ENCODE data around the gene GPR32.
"Not testable (repeated sequence)": the region's sequence is repeated elsewhere in the genome, so short reads cannot be mapped to it uniquely, and the experiment has no call there.

GPR32 gene

GRCh38 chr19:50745221-50745620 lies 25.0 kb upstream of the GPR32 start:
- DNase-seq, result no peak

GRCh38 chr19:50747141-50747540 lies 23.1 kb upstream of the GPR32 start:
- DNase-seq, result not testable (repeated sequence)

- DNase-seq, result no peak
Measured at GRCh38 chr19:50749490-50749889, 20.8 kb upstream of the GPR32 start.

GRCh38 chr19:50750010-50750409 lies 20.3 kb upstream of the GPR32 start:
- no peak for DNase-seq

GRCh38 chr19:50753879-50754278 lies 16.4 kb upstream of the GPR32 start:
- DNase-seq, result no peak

GRCh38 chr19:50756244-50756643 lies 14.0 kb upstream of the GPR32 start:
- not testable (repeated sequence) for DNase-seq

GRCh38 chr19:50757624-50758023 lies 12.6 kb upstream of the GPR32 start:
- not testable (repeated sequence) for DNase-seq

GRCh38 chr19:50759076-50759475 lies 11.2 kb upstream of the GPR32 start:
- not testable (repeated sequence) for DNase-seq

- no peak for DNase-seq
Measured at GRCh38 chr19:50759886-50760285, 10.4 kb upstream of the GPR32 start.

- DNase-seq, result not testable (repeated sequence)
Measured at GRCh38 chr19:50761501-50761900, 8.8 kb upstream of the GPR32 start.

- not testable (repeated sequence) for DNase-seq
Measured at GRCh38 chr19:50763521-50763920, 6.7 kb upstream of the GPR32 start.

- DNase-seq, result no peak
Measured at GRCh38 chr19:50764409-50764808, 5.9 kb upstream of the GPR32 start.

GRCh38 chr19:50766746-50767145 lies 3.5 kb upstream of the GPR32 start:
- not testable (repeated sequence) for DNase-seq

- DNase-seq, result not testable (repeated sequence)
Measured at GRCh38 chr19:50767263-50767662, 3.0 kb upstream of the GPR32 start.

- no peak for DNase-seq
Measured at GRCh38 chr19:50768277-50768676, 2.0 kb upstream of the GPR32 start.

GRCh38 chr19:50770888-50771287 lies 624 bp downstream of the GPR32 start:
- no peak for DNase-seq

- no peak for DNase-seq
Measured at GRCh38 chr19:50772476-50772875, 2.2 kb downstream of the GPR32 start.

- DNase-seq, result not testable (repeated sequence)
Measured at GRCh38 chr19:50772912-50773311, 2.6 kb downstream of the GPR32 start.

GRCh38 chr19:50773454-50773853 lies 3.2 kb downstream of the GPR32 start:
- DNase-seq, result not testable (repeated sequence)

GRCh38 chr19:50776131-50776530 lies 5.9 kb downstream of the GPR32 start:
- no peak for DNase-seq

- DNase-seq, result no peak
Measured at GRCh38 chr19:50777261-50777660, 7.0 kb downstream of the GPR32 start.

GRCh38 chr19:50777830-50778303 lies 7.6 kb downstream of the GPR32 start:
- DNase-seq, result peak in 1 of 58 donors; percentile 55

- DNase-seq, result no peak
Measured at GRCh38 chr19:50778906-50779430, 8.7 kb downstream of the GPR32 start.

Measured in anterior cingulate cortex (tissue), 58 donors.